Measurements from ENCODE around the gene DNAL1. TPM values are rescaled to one million over a fixed set of nuclear protein-coding genes. Genes with fewer than 3 reads are reported as not detected.

Gene DNAL1, protein sequence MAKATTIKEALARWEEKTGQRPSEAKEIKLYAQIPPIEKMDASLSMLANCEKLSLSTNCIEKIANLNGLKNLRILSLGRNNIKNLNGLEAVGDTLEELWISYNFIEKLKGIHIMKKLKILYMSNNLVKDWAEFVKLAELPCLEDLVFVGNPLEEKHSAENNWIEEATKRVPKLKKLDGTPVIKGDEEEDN
- total RNA-seq (2016; rRNA removed; fragmentation: Illumina TruSeq; extraction: Trizol) (13.3 and 13.5 TPM in 2 replicates), polyA plus RNA-seq (2011; rRNA removed) (0.84 and 1.4 TPM in 2 replicates), polyA minus RNA-seq (2011; rRNA and poly(A)+ RNA removed; ENCODE audit: low replicate concordance) (0.48 and 1.7 TPM in 2 replicates), Bru-seq, nascent RNA (percentile 40 among the genes with signal in this experiment), BruChase-seq, experiment 1, labeled RNA remaining after a 6-hour chase (percentile 55 among the genes with signal in this experiment), BruChase-seq, experiment 2, labeled RNA remaining after a 2-hour chase (percentile 48 among the genes with signal in this experiment)
- total RNA-seq (2016; cell fraction: cytosol; rRNA removed; fragmentation: Illumina TruSeq; extraction: Trizol; ENCODE audit: low read depth), result 9.9 and 11.6 TPM in 2 replicates
- total RNA-seq (2016; cell fraction: insoluble cytoplasmic fraction; rRNA removed; fragmentation: Illumina TruSeq; extraction: Trizol), result 8.1 and 12.8 TPM in 2 replicates
- total RNA-seq (2016; cell fraction: membrane; rRNA removed; fragmentation: Illumina TruSeq; extraction: Trizol), result 5.7 and 7.0 TPM in 2 replicates
- total RNA-seq (2016; cell fraction: nucleus; rRNA removed; fragmentation: Illumina TruSeq; extraction: Trizol), result 4.1 and 4.2 TPM in 2 replicates
- 0.39 and 1.00 TPM in 2 replicates for polyA plus RNA-seq (2011; cell fraction: cytosol; rRNA removed)
- 1.2 and 1.3 TPM in 2 replicates for polyA plus RNA-seq (2011; cell fraction: nucleus; rRNA removed)
- 1.6 and 2.2 TPM in 2 replicates for polyA plus RNA-seq (2012)
- polyA plus RNA-seq (2016; cell fraction: cytosol; fragmentation: Illumina TruSeq; extraction: Trizol; ENCODE audit: low read depth), result 4.1 and 4.3 TPM in 2 replicates
- 7.8 and 8.3 TPM in 2 replicates for polyA plus RNA-seq (2016; cell fraction: insoluble cytoplasmic fraction; fragmentation: Illumina TruSeq; extraction: Trizol; ENCODE audit: low read depth)
- polyA plus RNA-seq (2016; cell fraction: membrane; fragmentation: Illumina TruSeq; extraction: Trizol; ENCODE audit: low read depth), result 2.7 and 3.2 TPM in 2 replicates
- 4.2 and 6.6 TPM in 2 replicates for polyA plus RNA-seq (2016; cell fraction: nucleus; fragmentation: Illumina TruSeq; extraction: Trizol; ENCODE audit: insufficient read depth, low read depth)
- polyA minus RNA-seq (2011; cell fraction: cytosol; rRNA and poly(A)+ RNA removed), result 1.8 and 2.4 TPM in 2 replicates
- polyA minus RNA-seq (2011; cell fraction: nucleus; rRNA and poly(A)+ RNA removed), result 1.4 and 1.9 TPM in 2 replicates
- long read RNA-seq, experiment 1, full-length matches to known transcripts, result 1 of 1 reads
- long read RNA-seq, experiment 1, partial matches to known transcripts, result 0 of 1 reads
- long read RNA-seq, experiment 1, other reads (novel, unspliced or antisense), result 0 of 1 reads
- long read RNA-seq, experiment 2, full-length matches to known transcripts, result 2 of 5 reads
- long read RNA-seq, experiment 2, partial matches to known transcripts, result 1 of 5 reads
- long read RNA-seq, experiment 2, other reads (novel, unspliced or antisense), result 2 of 5 reads

DNA sequence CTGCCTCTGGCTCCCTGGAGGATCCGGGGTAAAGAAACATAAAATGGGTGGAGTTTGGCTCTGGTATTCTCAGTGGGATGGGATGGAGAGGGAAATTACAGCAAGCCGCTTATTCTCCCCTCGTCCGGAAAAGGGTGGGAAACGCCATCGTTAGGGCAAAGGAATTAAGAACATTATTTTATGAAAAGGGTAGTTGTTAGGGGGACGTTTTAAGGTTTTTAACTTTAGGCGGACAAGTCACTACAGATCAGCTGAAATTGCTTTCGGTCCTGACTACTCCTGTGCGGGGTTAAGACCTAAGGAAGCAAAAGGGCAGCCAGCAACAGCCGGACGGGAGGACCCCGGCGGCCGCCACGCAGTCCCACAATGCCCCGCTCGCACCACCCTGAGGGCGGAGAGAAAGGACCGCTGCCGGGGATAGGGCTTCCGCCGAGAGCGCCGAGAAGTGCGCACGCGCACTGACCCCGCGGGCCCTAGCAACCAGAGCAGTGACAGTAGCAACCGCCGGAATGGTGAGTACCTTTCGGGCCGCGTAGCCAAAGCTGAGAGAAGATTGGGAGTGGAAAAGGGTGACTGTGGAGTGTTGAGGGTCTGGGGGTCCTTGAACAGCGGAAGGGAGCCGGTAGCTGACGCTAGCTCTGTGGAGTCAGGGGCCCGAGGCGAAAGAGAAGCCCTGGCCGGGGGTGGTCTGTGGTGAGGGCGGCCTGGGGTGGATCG, at the start of gene DNAL1:
Gene DNAL1, plus strand, starts transcription at position 456 of the 717 bp plus-strand sequence. Its CDS starts 54 bp downstream, at position 510.
- in situ Hi-C loops (cut with HindIII; ENCODE audit: extremely low pct_ligation_motif_present, low pct_unique_long_range_greater_than_20kb) (no loop called here), intact Hi-C loops (cut with micrococcal nuclease; ENCODE audit: unreplicated experiment) (no loop called here)
- Histone ChIP-seq H3K4me3 (replicated peaks in 1 of 3; ENCODE audit: insufficient read depth in 1 of 3, low read depth in 2 of 3, low read length in 3 of 3) (peak within 1 kb of the TSS; percentile 85 to 94 (median 85)), H3K9ac (ENCODE audit: insufficient read depth, low read depth, low read length) (peak within 1 kb of the TSS; percentile 69), H2AFZ (ENCODE audit: low read length) (peak within 1 kb of the TSS; percentile 79), H3K79me2 (ENCODE audit: insufficient read depth, low read length) (no peaks in the 10 kb centered on the region), H3K27ac (ENCODE audit: extremely low read length, insufficient read depth, low read length) (peak within 1 kb of the TSS; percentile 68), H3K4me2 (ENCODE audit: low read depth, low read length) (peak within 1 kb of the TSS; percentile 95), H3K9me3 (ENCODE audit: low read length) (no peaks in the 10 kb centered on the region), H4K20me1 (ENCODE audit: insufficient read depth, low read length) (no peaks in the 10 kb centered on the region), H3K36me3 (replicated peaks in 1 of 2; ENCODE audit: control insufficient read depth in 1 of 2, insufficient read depth in 2 of 2, low read length in 2 of 2) (no peaks in the 10 kb centered on the region), H3K27me3 (ENCODE audit: control insufficient read depth in 1 of 2, insufficient read depth in 2 of 2, low read length in 2 of 2) (no peaks in the 10 kb centered on the region), H3K4me1 (ENCODE audit: insufficient read depth, low read length) (peaks cover 22% of the 10 kb centered on the region)
- WGBS (ENCODE audit: low lambda C conversion rate), result 1% methylated on average over 25 of the region's 43 CpGs
- ChIA-PET POLR2A (interaction anchor here (0.8 to 1.8 kb wide), 2 partner anchors 19 to 32 kb away, joined by 3 to 5 read pairs; no protein-coding TSS in a partner anchor), CTCF (ENCODE audit: low intra/inter-chr PET ratio, low total read pairs) (no interaction called here)
- FAIRE-seq (peak; percentile 56), DNase-seq (ENCODE audit: low spot score) (peak; percentile 82), ATAC-seq (peak; percentile 100)
- no TSS peak for BruUV-seq (replicated peaks)
- TF ChIP-seq, protein P1, sequence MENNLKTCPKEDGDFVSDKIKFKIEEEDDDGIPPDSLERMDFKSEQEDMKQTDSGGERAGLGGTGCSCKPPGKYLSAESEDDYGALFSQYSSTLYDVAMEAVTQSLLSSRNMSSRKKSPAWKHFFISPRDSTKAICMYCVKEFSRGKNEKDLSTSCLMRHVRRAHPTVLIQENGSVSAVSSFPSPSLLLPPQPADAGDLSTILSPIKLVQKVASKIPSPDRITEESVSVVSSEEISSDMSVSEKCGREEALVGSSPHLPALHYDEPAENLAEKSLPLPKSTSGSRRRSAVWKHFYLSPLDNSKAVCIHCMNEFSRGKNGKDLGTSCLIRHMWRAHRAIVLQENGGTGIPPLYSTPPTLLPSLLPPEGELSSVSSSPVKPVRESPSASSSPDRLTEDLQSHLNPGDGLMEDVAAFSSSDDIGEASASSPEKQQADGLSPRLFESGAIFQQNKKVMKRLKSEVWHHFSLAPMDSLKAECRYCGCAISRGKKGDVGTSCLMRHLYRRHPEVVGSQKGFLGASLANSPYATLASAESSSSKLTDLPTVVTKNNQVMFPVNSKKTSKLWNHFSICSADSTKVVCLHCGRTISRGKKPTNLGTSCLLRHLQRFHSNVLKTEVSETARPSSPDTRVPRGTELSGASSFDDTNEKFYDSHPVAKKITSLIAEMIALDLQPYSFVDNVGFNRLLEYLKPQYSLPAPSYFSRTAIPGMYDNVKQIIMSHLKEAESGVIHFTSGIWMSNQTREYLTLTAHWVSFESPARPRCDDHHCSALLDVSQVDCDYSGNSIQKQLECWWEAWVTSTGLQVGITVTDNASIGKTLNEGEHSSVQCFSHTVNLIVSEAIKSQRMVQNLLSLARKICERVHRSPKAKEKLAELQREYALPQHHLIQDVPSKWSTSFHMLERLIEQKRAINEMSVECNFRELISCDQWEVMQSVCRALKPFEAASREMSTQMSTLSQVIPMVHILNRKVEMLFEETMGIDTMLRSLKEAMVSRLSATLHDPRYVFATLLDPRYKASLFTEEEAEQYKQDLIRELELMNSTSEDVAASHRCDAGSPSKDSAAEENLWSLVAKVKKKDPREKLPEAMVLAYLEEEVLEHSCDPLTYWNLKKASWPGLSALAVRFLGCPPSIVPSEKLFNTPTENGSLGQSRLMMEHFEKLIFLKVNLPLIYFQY (CRISPR knock-in tag; IDR thresholded peaks at IDR 0.05; ENCODE audit: borderline replicate concordance), result no peak
- TF ChIP-seq ZNF557 (CRISPR knock-in tag; IDR thresholded peaks at IDR 0.05), result no peak
- TF ChIP-seq, protein P2, sequence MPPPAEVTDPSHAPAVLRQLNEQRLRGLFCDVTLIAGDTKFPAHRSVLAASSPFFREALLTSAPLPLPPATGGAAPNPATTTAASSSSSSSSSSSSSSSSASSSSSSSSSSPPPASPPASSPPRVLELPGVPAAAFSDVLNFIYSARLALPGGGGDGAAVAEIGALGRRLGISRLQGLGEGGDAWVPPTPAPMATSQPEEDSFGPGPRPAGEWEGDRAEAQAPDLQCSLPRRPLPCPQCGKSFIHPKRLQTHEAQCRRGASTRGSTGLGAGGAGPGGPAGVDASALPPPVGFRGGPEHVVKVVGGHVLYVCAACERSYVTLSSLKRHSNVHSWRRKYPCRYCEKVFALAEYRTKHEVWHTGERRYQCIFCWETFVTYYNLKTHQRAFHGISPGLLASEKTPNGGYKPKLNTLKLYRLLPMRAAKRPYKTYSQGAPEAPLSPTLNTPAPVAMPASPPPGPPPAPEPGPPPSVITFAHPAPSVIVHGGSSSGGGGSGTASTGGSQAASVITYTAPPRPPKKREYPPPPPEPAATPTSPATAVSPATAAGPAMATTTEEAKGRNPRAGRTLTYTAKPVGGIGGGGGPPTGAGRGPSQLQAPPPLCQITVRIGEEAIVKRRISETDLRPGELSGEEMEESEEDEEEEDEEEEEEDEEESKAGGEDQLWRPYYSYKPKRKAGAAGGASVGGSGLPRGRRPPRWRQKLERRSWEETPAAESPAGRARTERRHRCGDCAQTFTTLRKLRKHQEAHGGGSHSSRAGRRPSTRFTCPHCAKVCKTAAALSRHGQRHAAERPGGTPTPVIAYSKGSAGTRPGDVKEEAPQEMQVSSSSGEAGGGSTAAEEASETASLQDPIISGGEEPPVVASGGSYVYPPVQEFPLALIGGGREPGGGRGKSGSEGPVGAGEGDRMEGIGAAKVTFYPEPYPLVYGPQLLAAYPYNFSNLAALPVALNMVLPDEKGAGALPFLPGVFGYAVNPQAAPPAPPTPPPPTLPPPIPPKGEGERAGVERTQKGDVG (CRISPR knock-in tag; IDR thresholded peaks at IDR 0.05; ENCODE audit: borderline replicate concordance), result 0 out of 2 replicates have a peak, but pooled peaks have one; percentile 53
- peak; percentile 64 for TF ChIP-seq RXRA (CRISPR knock-in tag; IDR thresholded peaks at IDR 0.05)
- TF ChIP-seq, protein P3, sequence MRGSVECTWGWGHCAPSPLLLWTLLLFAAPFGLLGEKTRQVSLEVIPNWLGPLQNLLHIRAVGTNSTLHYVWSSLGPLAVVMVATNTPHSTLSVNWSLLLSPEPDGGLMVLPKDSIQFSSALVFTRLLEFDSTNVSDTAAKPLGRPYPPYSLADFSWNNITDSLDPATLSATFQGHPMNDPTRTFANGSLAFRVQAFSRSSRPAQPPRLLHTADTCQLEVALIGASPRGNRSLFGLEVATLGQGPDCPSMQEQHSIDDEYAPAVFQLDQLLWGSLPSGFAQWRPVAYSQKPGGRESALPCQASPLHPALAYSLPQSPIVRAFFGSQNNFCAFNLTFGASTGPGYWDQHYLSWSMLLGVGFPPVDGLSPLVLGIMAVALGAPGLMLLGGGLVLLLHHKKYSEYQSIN (CRISPR knock-in tag; IDR thresholded peaks at IDR 0.05; ENCODE audit: borderline replicate concordance), result no peak
- TF ChIP-seq HNRNPL (IDR thresholded peaks at IDR 0.05; ENCODE audit: low read depth, low read length), result 0 out of 2 replicates have a peak, but pooled peaks have one; percentile 34
- TF ChIP-seq ZBTB7B (CRISPR knock-in tag; IDR thresholded peaks at IDR 0.05), result 0 out of 2 replicates have a peak, but pooled peaks have one; percentile 36
- TF ChIP-seq MIER2 (CRISPR knock-in tag; IDR thresholded peaks at IDR 0.05), result no peak

All from HepG2 (cell line).